HG02798 (cell line): ENCODE measurements around the gene CFH.
A peak's percentile ranks its signal among the peaks of the same experiment; 100 is the strongest.
"Not testable (repeated sequence)": the region's sequence is repeated elsewhere in the genome, so short reads cannot be mapped to it uniquely, and the experiment has no call there.

ENCODE experiments used
- ATAC-seq: cut with Tn5 transposase; IDR thresholded peaks from one replicate; pipeline ENCODE4 v1.9.1; 2021; ENCODE audit warnings: mild to moderate bottlenecking; ENCODE audit not compliant: unreplicated experiment, poor library complexity

CFH gene

DNA sequence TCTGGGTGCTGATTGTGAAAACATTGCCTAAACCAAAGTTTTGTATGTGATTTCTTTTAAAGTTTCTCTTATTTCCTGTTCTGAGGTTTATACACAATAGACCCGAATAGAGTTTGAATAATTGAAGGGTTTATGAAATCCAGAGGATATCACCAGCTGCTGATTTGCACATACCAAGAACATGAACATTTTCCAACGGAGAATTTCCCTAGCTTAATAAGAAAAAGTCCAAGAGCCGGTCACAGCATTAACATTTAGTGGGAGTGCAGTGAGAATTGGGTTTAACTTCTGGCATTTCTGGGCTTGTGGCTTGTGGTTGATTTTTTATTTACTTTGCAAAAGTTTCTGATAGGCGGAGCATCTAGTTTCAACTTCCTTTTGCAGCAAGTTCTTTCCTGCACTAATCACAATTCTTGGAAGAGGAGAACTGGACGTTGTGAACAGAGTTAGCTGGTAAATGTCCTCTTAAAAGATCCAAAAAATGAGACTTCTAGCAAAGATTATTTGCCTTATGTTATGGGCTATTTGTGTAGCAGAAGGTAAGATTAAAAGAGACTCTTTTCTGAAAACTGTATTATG lies at the start of gene CFH:
TSS of gene CFH (plus strand) at position 407 of the 579 bp plus-strand sequence. CDS start at position 482, 75 bp downstream.
- ATAC-seq, result no peak

DNA sequence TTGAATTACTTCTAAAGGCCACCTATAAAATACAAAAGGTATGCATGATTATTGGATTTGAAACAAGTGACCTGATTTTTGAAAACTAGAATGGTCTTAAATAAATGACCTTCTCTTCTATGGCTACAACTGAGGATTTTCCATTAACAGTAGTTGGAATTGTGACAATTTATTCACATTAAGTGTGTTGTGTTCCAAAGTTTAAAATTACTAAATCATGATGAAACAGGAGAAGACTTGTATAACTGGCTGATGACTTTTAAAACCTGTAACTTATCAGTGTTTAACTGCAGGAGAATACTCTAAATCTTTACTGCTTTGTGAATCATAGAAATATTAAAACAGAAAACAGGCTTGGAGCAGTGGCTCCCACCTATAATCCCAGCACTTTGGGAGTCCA lies 48.2 kb upstream of the CFH start:
- no peak for ATAC-seq

DNA sequence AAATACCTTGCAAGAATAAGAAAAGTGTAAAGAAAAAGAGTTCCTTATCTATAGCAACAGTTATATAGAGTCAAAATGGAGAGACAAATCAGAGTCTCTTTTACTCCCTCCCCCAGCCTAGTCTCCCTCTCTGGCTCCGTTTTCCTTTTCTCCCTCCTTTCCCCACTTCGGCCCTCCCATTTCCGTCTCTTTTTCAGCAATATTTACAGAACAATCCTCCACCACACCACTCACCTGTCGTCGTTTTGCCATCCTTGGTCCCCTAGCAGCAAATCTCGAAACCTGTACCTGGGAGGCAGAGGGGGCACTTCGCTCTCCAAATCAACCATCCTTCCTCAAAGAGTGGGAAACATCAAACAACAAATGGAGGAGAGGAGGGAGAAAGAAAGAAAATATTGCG lies 43.9 kb upstream of the CFH start:
- no peak for ATAC-seq

DNA sequence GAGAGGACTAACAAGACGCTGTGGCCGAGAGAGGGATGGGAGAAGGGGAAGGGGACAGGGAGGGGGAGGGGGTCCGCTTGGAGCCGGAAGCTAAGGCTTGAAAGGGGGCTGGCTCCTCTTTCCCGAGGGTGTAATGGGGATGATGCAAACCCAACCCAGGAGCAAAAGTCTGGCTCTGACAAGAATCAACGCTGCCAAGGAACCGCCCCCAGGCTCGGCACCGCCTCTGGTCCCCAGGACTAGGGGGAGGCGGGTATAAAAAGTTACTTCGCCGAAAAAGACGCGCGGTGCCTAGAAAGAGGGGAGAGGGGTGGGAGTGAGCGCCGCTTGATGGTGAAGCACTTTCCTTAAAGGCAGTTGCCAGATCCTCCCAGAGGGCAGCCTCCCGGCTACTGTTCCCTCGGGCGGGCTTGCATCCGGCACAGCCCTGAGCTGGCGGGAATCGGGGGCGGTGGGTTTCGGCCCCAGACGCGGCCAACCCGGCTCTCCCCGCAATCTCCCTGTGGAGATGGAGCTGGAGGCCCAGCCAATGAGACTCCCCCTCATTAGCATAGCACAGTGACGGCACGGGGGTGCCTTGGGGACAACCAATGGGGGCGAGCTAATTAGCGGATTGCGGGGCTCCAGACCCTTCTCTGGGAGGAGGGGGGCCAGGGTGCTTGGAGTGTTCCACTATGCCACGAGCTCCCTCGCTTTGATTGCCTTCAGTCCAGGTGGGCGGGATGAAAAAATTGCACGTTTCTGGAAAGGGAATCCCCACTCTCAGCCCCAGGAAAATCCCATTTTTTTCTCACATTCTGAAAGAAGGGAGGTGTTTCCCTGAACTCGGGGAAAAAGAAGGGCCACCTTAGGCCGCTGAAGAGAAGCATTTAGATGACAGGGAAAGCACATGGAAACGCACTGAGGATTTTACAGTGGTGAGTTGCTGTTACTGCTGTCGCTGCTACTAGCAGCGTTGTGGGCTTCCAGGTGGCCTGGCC lies 43.2 kb upstream of the CFH start, which contains the start of gene KCNT2:
TSS of gene KCNT2 (minus strand) at position 51 of the 980 bp plus-strand sequence. CDS start 131 bp downstream, outside the sequence.
- no peak for ATAC-seq

DNA sequence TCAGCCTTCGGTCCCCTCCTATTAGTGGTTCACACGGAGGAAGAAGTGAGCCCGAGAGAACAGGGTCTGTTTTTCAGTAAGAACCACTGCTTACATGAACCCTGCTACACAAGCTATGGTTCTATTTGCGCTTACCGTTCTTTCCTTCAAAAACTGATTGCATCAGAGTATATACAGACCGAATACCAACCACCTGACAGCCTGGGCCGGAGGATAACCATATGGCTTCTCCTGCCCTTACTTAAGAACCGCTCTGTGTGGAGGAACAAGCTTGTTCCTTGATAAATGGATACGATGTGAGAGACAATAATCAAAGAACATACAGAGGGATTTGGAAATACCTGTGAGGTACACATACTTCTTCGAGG lies 42.5 kb upstream of the CFH start:
- no peak for ATAC-seq

DNA sequence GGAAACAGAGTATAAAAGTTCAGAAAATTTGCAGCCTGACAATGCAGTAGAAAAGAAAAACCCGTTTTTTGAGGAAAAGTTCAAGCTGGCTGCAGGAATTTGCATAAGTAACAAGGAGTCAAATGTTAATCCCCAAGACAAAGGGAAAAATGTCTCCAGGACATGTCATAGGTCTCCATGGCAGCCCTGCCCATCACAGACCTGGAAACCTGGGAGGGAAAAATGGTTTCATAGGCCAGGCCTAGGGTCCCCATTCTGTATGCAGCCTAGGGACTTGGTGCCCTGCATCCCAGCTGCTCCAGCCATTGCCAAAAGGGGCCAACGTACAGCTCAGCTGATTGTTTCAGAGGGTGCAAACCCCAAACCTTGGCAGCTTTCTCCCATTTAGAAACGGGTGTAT lies 40.0 kb upstream of the CFH start:
- ATAC-seq, result no peak

- ATAC-seq, result no peak
Measured at GRCh38 chr1:196619721-196620120, 32.1 kb upstream of the CFH start.

DNA sequence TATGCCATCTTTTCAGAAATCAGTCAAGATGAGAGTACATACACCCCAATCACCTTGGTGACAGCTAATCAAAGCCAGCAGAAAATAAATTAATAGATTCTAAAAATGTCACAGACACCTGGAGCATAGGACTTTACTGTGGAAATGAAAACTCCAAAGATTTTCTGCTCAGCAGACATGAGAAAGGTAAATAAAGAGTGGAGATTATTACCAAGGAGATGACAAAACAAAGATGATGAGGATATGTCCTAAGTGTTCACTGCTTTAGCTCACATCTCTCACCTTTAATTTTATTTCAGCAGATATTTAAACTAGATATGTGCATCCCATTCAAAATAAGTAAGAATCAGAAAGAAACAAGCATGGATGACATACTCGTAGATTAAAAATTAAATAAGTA lies 28.8 kb upstream of the CFH start:
- no peak for ATAC-seq

DNA sequence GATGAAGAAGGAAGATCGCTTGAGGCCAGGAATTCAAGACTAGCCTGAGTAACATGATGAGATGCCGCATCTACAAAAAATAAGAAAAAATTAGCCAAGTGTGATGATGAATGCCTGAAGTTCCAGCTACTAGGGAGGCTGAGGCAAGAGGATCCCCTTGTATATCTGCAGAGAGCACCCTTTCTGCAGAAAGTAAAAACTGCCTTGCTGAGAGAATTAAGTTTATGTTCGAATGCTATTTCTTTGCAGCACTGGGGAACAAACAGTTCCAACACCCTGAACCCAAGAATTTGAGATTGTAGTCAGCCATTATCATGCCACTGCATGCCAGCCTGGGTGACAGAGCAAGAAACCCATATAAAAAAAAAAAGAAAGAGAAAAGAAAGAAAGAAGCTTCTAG lies 23.0 kb upstream of the CFH start:
- no peak for ATAC-seq

GRCh38 chr1:196637606-196638005 lies 14.2 kb upstream of the CFH start:
- ATAC-seq, result no peak

GRCh38 chr1:196638466-196638865 lies 13.4 kb upstream of the CFH start:
- ATAC-seq, result no peak

DNA sequence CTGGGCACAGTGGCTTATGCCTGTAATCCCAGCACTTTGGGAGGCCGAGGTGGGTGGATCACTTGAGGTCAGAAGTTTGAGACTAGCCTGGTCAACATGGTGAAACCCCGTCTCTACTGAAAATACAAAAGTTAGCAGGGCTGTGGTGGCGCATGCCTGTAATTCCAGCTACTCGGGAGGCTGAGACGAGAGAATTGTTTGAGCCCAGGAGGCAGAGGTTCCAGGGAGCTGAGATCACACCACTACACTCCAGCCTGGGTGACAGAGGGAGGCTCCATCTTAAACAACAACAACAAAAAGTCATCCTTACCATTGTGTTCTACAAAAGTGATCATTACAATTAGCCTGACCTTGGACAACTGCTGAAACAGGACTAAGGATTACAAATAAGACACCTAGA lies 12.6 kb upstream of the CFH start:
- ATAC-seq, result not testable (repeated sequence)

DNA sequence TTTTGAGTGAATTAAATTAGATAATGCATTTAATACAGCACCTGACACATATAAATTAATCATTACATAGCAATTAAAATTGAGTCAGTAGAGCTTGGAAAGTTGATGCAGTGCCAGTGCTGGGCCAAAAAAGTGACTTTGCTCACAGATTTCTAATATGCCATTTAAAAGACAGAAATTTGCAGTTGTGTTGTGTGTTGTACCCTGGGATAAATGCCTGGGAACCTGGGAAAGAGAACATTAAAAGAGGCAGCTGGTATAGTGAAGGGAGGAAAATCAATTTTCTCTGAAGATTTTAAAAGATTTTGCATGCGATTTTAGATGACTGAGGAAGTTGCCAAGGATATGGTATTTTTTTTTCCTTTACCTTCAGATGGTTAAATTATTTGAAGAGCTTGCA lies 10.9 kb upstream of the CFH start:
- no peak for ATAC-seq

GRCh38 chr1:196649990-196650389 lies 1.9 kb upstream of the CFH start:
- ATAC-seq, result no peak

GRCh38 chr1:196650403-196650802 lies 1.4 kb upstream of the CFH start:
- ATAC-seq, result no peak

- no peak for ATAC-seq
Measured at GRCh38 chr1:196651079-196651478, 764 bp upstream of the CFH start.

DNA sequence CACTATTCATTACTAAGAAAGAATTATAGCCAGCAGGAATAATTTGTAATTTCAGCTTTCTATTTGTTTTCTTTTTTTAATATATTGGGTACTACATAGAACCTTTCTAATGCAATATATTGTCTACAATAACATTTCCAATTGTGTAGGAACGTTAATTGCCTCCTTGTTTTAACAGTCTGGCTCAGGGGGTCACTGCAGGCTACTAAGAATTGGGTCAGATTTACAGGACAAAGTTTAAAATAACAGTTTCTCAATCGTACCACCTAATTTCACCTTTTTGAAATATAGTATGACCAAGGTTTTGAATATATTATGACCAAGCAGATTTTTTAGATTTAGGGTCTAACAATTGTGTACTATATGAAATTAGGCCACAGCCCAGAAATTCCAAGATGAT lies 2.4 kb downstream of the CFH start:
- no peak for ATAC-seq

DNA sequence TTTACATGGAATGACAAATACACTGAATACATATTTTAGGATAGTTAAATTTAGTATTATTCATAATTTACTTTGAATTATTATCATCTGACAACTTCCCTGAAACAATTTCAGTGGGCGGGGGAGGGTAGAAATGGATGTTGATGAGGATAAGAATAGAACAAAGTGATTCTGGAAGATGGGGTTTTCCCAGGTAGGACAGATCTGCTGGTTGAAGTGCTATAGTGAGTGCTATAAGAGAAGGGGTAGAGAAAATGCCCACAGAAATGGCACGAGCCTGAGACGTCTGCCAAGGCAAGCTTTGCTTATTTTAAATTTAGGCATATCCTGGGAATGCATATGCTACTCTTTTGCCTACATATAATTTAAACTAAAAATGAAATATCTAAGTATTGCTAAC lies 3.2 kb downstream of the CFH start:
- ATAC-seq, result no peak

DNA sequence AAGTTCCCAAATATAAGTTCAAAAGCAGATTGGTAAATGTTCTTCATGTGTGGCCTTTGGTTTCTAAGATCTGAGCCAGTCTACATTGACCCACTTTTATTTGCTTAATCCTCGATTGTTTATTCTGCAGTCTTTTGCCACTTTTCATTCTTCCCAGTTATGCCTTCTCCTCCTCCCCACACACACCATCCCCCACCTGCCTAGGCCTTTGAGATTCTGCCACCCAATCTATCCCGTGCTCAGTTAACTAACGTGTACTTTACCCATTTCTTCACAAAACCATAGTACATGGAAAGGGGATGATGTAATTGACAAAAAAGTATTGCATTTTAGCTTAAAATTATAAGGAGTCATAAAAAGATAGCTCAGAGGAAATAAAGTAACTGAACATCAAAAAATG lies 3.7 kb downstream of the CFH start:
- no peak for ATAC-seq

- no peak for ATAC-seq
Measured at GRCh38 chr1:196659471-196659870, 7.6 kb downstream of the CFH start.

GRCh38 chr1:196660272-196660671 lies 8.4 kb downstream of the CFH start:
- no peak for ATAC-seq

DNA sequence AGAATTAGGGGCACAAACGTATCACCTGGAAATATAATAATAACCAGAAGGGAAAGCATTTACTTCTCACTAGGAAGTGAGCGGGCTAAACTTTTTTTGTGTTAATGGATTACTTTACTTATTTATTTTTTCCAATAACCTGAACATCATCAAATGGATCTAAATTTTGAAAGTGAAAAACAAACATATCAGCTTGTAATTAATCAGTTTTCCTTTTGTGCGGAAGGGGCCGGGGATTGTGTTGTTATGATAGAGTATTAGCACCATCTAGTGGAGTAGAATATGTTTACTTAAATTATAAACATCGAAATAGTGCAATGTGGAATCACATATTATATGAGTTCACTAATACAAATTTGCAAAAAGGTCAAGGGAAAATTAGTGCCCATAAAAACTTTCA lies 9.0 kb downstream of the CFH start:
- peak; percentile 76 for ATAC-seq
